ENCODE results near the gene MADD.
"Not testable (repeated sequence)": the region's sequence is repeated elsewhere in the genome, so short reads cannot be mapped to it uniquely, and the experiment has no call there.

MADD gene

DNA sequence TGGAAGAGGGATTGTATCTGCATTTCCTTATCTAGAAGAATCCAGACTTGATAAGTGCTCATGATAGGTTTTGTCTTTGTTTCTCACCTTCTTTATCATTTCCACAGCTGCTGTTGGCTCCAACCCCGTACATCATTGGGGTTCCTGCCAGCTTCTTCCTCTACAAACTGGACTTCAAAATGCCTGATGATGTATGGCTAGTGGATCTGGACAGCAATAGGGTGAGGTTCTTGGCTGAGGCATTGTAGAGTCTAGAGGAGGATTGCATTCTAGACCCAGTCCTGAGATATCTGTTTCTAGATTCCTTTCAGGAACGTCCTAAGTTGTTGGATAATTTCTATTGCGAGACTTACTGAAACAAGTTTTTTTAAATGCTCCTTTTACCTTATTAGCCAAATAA, 8.1 kb downstream of the MADD start:
- DNase-seq = no peak

DNA sequence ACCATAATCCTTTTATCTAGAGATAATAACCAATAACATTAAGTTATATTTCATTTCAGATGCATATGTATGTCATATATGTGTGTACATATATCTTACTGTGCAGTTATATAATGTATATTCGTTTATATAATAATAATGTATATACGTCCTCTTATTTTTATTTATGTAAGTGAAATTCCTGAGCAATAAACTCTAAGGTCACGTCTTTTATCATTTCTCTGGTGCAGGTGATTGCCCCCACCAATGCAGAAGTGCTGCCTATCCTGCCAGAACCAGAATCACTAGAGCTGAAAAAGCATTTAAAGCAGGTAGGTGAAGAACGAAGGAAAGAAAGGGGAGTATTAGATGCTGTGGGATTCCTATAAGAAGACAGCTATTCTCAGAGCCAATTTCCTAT, 8.8 kb downstream of the MADD start:
- no peak for DNase-seq

DNA sequence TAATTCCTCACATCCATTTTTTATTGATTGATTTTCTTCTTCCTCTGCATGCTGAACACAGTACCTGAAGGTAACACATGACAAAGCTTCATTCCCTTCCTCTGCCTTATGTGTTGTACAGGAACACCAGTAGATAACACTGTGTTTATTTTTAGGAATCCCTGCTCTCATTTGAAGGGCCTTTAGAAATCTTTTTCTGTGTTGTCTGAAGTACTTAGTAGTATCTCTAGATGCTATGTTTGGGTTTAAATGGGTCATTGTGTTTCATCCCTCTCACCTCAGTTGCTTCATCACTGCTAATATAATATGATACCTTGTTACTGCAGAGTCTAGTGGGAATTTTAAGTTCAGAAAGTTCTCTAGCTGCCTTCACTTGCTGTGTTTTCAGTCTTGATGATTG, 10.2 kb downstream of the MADD start:
- no peak for DNase-seq

DNA sequence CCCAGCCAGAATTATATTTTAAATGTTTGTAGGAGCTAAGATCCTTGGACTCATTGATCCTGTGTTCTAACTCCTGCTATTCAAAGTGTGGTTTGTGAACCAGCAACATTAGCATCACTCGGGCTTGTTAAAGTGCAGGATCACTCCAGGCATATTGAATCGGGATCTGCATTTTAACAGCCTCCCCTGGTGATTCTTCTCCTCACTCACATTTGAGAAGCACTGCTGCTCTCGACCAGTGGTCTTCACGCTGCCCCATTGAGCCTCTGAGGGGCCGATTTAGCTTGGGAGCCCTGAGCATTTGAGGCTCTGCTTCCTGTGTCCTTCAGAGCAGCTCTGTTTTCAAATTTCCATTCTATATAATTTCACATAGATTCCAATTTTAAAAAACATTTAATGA, 10.9 kb downstream of the MADD start:
- DNase-seq = no peak

DNA sequence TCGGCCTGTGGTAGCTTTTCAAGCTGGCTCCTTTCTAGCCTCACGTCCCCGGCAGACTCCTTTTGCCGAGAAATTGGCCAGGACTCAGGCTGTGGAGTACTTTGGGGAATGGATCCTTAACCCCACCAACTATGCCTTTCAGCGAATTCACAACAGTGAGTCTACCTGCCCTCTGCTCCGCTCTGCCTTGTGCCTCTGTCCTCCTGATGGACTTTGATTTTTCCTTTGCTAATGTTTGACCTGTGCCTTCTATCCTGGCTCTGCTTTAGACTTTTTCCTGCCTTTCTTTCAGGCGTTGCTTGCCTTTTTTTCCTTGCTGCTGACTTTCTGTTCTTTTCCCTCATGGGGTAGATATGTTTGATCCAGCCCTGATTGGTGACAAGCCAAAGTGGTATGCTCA, 12.5 kb downstream of the MADD start:
- no peak for DNase-seq

DNA sequence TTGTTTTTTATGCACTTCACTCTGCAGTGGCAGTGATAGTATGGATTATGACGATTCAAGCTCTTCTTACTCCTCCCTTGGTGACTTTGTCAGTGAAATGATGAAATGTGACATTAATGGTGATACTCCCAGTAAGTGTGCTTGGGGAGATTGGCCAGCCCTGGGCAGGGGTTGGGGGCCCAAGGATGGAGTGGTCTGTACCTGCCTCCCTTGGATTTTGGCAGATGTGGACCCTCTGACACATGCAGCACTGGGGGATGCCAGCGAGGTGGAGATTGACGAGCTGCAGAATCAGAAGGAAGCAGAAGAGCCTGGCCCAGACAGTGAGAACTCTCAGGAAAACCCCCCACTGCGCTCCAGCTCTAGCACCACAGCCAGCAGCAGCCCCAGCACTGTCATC, 14.2 kb downstream of the MADD start:
- DNase-seq = no peak

DNA sequence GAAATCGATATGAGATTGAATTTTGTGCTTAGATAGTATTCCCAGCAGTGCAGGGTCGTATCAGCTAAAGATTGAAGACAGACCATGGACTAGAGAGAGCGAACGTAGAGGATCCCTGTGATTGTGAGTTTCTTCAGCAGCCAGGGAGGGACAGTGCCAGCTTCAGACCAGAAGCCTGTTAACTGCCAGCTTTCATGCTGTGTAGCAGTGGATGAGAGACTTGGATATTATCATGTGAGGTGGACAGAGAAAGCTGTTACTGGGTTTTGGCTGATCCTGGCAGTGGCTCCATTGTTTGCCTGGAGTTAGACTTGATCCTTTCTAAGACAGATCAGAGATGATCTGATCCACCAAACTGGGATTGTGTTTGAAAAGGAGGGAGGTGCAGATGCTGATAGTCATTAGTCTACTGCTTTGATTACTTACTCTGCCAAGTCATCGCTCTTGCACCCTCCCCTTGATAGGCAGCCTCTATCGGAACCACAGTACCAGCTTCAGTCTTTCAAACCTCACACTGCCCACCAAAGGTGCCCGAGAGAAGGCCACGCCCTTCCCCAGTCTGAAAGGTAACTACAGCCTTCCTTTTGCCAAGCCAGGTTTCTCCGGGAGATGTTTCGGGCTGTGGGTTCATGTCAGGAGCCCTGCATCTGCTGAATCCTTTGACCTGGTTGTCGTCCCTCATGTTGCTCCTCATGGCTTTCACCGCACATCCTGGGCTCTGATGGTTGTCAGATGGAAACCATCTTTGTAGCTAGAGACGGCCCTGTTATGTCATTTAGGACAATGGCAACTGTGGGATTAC, 16.2 kb downstream of the MADD start:
- no peak for DNase-seq

DNA sequence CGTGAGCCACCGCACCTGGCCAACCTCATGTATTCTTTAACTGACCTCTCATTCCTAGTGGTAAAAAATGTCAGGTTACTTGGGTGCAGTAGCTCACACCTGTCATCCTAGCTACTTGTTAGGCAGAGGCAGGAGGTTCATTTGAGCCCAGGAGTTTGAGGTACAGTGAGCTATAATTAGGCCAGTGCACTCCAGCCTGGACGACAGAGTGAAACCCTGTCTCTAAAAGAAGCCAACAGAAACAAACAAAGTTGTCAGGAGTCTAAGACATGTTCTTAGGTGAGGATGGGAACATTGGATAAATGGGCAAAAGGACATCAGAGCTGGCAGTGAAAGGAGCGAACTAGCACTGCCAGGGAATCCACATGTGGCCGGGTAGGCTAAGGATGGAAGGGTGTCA, 18.1 kb downstream of the MADD start:
- DNase-seq = no peak

DNA sequence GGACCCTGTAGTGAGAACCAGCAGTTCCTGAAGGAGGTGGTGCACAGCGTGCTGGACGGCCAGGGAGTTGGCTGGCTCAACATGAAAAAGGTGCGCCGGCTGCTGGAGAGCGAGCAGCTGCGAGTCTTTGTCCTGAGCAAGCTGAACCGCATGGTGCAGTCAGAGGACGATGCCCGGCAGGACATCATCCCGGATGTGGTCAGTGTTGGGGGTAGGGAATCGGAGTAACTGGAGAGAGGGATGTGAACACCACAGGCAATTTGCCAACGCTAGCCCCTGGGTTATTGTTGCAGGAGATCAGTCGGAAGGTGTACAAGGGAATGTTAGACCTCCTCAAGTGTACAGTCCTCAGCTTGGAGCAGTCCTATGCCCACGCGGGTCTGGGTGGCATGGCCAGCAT, 19.9 kb downstream of the MADD start:
- no peak for DNase-seq

DNA sequence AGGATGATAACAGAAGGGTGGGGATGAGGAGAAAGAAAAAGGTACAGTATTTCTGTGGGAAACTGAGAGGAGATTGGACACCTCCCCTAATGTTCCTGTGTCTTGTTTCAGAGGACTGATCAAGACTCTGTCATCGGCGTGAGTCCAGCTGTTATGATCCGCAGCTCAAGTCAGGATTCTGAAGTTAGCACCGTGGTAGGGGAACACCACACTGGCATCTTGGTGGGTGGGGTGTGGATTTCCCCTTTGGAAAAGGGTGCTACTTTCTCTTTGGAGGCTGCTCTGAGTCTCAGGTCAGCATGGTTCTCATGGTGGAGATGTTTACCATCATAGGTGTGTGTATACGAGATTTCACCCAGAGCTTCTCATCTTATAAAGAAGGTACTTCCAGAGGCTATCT, 25.5 kb downstream of the MADD start:
- DNase-seq = no peak

DNA sequence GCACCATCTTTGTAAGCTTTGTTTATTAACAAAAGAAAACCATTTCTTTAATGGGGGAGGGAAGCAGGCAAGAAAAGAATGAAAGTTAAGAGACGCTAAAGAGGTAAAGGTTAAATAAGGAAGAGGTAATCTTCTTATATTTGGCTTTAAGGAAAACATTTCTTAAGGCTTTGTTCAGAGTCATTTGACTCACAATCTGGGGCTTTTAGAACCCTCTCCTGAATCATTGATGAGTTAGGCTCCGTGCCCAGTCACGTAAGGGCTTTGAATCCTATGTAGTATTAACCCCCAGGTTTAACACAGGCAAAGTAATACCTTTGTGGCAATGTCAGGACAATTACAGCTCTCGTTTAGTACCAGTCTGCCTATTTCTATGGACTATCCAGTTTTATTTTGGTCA, 26.1 kb downstream of the MADD start:
- no peak for DNase-seq

DNA sequence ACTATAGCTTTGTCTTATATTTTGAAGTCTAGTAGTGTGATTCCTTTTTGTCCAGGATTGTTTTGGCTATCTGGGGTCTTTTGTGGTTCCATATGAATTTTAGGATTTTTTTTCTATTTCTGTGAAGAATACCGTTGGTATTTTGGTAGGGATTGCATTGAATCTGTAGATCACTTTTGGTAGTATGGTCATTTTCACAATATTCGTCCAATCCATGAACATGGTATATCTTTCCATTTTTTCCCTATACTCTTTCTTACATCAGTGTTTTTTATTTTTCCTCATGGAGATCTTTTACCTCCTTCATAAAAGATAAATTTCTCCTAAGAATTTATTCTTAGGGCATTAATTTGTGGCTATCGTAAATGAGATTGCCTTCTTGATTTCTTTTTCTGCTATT, 29.1 kb downstream of the MADD start:
- DNase-seq = no peak

DNA sequence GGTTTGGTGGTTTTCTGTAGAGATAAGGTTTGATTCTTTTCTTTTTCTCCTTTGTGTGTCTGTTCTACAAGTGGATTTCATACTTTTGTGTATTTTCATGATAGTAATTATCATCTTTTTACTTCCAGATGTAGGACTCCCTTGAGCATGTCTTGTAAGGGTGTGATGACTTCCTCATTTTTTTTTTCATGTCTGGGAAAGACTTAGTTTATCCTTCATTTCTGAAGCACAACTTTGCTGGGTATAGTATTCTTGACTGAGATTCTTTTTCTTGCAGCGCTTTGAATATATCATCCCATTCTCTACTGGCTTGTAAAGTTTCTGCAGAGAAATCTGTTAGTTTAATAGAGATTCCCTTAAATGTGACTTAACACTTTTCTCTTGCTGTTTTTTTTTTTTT, 32.9 kb downstream of the MADD start:
- DNase-seq = no peak

DNA sequence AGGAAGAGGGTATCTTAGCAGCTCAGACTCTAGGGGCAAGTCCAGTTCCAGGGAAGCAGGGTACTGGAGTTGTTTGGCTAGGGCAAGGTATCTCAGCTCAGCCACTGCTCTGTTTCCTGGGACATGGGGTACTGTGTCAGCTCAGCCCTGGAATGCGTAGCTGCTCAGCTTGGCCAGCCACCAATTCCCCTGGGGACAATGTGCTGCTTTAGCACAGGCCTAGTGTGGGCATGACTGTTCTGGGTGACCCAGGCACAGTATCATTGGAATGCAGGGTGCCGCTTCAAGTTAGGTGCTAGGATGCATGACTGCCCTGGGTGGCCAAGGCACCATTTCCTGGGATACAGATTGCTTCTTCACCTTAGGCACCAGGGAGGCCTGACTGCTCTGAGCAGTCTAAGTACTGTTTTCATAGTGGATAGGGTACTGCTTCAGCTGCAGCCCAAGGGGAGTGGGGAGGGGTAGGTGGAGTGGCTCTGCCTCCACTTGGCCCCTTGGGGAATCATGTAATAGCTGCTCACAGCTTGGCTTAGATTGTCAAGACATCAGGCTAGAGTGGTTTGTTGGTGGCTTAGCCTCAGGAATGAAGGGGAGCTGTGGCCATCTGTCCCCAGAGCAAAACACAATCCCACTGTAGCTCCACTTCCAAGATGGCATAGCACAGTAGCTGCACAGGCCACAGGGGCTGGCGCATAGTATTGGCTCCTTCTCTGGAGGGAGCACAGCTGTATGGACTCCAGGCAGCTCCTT, 36.0 kb downstream of the MADD start:
- DNase-seq = no peak

DNA sequence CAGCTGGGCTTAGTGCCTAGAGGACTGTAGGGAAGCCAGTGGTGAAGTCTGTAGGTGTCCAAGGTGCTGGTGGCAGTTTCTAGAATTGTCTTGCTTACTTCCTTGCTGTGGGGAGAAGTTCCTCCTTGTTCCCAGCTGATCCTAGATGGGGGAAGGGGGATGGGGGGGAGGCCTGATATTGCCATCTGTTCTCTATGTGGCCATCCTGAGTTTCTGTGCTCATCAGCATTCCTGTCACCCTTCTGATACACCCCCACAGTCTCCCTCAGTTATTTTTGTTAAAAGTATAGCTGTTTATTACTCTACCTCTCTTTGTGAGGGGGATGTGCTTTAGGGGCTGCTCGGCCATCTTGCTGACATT, 36.5 kb downstream of the MADD start:
- no peak for DNase-seq

DNA sequence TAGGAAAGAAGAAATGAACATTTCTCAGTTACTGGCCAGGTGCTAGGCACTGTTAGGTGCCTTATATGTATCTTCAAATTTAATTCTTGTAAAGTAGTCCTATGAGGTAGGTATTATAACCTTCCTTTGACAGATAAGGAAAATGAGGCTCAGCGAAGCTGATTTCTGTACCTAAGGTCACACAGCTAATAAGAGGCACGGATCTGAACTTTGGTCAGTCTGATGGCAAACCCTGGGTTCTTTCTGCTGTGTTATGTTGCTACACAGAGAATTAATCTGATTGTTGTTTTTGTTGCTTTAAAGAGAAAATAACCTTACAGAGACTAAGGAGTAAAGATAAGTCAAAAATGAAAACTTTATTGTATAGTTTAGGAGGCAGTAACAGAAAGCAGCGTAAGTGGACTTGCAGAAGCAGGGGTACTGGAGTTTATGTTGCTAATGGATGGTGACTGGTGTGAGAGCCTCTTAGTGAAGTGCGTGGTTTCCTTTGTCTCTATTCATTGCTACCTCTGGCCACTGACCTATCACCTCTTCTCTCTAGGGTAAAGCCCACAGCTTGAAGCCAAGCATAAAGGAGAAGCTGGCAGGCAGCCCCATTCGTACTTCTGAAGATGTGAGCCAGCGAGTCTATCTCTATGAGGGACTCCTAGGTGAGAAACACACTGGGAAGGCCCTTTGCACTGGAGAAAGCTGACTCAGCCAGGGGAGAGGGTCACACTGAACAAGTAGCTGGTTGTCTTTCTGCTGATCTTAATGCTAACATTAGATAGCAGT, 38.3 kb downstream of the MADD start:
- DNase-seq = no peak

DNA sequence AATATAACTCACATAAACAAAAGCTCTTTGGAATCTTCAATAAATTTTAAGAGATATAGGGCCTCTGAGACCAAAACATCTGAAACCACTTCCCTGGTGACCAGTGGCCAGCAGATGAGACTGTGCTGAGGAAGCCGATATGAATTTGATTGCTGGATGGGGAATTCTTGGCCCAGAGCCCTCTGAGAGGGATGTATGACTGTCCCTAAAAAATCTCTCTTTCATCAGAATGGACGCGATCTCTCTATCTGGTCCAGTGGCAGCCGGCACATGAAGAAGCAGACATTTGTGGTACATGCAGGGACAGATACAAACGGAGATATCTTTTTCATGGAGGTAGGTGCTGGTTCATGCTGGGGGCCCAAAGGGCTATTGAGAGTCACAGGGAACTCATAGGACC, 45.1 kb downstream of the MADD start:
- DNase-seq = no peak

DNA sequence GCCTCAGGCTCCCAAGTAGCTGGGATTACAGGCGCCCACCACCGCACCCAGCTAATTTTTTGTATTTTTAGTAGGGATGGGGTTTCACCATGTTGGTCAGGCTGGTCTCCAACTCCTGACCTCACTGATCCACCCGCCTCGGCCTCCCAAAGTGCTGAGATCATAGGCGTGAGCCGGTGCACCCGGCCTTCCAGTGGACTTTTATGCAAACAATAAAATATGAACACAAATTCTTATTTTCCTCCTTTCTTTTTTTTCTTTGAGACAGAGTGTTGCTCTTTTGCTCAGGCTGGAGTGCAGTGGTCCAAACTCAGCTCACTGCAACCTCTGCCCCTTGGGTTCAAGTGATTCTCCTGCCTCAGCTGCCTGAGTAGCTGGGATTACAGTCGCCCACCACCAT, 46.6 kb downstream of the MADD start:
- not testable (repeated sequence) for DNase-seq

DNA sequence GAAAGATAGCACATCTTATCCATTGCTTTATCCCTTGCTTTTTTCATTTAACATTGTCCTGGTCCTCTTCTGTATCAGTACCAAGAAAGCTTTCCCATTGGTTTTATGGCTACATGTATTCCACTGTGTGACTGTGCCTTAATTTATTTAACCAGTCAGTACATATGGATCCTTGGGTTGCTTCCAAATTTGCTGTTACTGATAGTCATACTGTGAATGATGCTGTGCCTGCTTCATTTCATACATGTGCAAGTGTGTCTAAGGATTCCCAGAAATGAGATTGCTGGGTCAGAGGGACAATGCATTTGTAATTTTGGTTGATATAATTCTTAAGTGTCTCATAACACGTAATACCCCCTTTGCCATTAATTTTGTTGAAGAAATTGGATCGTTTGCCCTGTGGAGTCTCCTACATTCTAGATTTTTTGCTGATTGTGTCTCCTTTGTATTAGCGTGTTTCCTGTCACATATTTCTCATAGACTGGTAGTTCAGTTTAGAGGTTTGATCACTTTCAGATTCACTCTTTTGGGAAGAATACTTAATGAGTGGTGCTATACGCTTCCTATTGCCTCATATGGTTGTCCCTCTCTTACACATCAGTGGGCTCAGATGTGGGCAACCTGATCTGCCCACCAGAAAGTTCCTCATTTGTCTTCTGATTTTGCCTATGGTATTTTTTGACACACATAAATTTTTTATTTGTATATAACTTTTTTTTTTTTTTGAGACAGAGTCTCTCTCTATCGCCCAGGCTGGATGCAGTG, 47.3 kb downstream of the MADD start:
- DNase-seq = peak; percentile 75

DNA sequence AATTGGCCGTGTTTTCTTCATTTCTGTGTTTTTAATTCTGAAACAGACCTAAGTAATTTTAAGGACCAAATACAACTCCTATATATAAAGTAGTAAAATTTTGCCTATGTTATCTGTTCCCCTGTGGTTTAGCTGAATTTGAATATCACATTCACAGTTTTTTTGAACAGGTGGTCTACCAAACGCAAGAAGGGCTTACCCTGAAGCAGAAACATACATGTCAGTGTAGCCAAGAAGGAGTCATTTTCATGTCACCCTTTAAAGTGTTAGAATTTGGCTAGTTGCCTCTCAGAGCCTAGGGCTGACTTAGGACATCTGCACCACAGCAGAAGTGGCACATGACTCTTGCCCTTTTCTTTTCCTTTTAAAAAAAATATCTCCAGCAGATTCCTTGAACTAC, 48.2 kb downstream of the MADD start:
- DNase-seq = no peak

DNA sequence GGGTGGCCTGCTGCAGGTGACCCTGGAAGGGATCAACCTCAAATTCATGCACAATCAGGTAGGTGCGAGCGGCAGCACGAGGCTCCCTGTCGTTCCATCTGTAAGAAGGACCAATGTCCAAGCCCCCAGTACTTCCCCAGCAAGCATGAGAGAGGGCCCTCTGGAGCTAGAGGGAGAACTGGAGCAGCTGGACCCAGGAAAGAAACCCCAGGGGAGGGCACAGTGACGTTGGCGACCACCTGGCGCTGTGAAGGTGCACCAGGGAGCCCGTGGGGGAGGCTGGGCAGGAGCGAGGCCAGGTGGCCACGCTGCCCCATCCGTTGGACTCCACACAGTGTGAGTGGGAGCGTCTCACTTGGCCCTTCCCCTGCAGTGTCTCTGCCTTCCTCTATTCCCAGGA, 54.6 kb downstream of the MADD start:
- DNase-seq = no peak

DNA sequence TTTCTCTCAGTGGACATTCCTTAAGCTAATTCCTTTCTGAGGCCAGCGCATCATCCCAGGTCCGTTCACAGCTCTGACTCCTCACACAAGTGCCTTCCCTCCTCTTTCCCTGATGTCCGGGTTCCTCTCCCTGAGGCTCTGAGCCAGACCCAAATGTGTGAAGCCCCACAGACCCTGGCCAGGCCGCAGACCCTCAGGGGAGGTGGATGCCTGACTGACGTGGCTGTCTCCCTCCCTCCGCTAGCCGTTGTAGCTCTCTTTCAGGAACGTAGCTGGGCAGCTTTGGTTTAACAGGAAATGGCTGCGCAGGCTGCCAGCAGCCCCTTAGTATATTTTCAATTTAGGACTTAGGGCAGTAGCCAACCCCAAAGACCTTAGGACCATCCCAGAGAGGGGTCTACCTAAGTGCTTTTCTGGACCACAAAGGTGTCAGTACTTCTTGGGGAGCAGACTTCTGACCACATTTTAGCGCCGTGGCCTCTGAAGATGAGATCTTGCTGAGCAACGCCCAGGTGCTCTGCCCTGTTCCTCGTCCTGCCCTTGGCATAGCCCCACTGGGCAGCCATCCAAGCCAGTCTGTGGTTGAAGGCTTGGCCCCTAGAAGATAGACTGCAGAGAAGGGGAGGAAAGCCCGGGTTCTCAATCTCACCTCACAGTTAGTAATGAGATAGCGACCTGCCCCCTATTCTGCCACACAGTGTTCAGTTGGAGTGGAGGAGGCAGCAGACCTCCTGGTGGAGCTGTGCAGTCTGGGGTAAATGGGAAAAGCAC, 55.5 kb downstream of the MADD start:
- DNase-seq = no peak
